Renal cortex interstitium (tissue), 11 donors: ENCODE measurements around the gene CYP3A5. TPM values are rescaled to one million over a fixed set of nuclear protein-coding genes. Genes with fewer than 3 reads are reported as not detected.
A peak's percentile ranks its signal among the peaks of the same experiment; 100 is the strongest.

Source experiments
- DNase-seq, 11 donors: peaks; one replicate each; pipeline ENCODE4 v3.0.0-alpha.2; 2013; ENCODE audit warnings: low read depth in 9 of 11, low spot score in 4 of 11; ENCODE audit errors: extremely low read depth in 1 of 11
- polyA plus RNA-seq, 3 donors: library from polyadenylated mRNA; unstranded; fragments of 120-200 nt; gene quantifications; one replicate each; pipeline ENCODE4 v1.2.1, GENCODE V29; 2013; ENCODE audit not compliant: insufficient read length in 3 of 3

Gene CYP3A5
- polyA plus RNA-seq, 3 donors = 1.6 to 2.5 (median 2.1) TPM

- DNase-seq = no peak
Observed at GRCh38 chr7:99622596-99622995, 57.2 kb downstream of the CYP3A5 start.

GRCh38 chr7:99621271-99621670 is 58.5 kb downstream of the CYP3A5 start:
- no peak for DNase-seq

- no peak for DNase-seq
Observed at GRCh38 chr7:99619571-99620130, 60.1 kb downstream of the CYP3A5 start.

- no peak for DNase-seq
Observed at GRCh38 chr7:99618726-99619125, 61.1 kb downstream of the CYP3A5 start.

- no peak for DNase-seq
Observed at GRCh38 chr7:99617192-99617781, 62.5 kb downstream of the CYP3A5 start.

GRCh38 chr7:99616359-99617191 is 63.2 kb downstream of the CYP3A5 start, which contains the start of gene ZSCAN25:
ZSCAN25 (plus strand) TSS chr7:99616946; CDS start chr7:99619607, 2,661 bp downstream.
- DNase-seq = peak; percentile 86 to 95 (median 91)

GRCh38 chr7:99615989-99616358 is 63.8 kb downstream of the CYP3A5 start:
- DNase-seq = no peak

GRCh38 chr7:99614495-99614894 is 65.3 kb downstream of the CYP3A5 start:
- no peak for DNase-seq

- DNase-seq = no peak
Observed at GRCh38 chr7:99607548-99607947, 72.2 kb downstream of the CYP3A5 start.

- no peak for DNase-seq
Observed at GRCh38 chr7:99606531-99606930, 73.3 kb downstream of the CYP3A5 start.

- no peak for DNase-seq
Observed at GRCh38 chr7:99605527-99605926, 74.3 kb downstream of the CYP3A5 start.

GRCh38 chr7:99601656-99602310 is 78.0 kb downstream of the CYP3A5 start:
- no peak for DNase-seq

GRCh38 chr7:99599836-99600235 is 80.0 kb downstream of the CYP3A5 start:
- DNase-seq = no peak

Other genes starting within 250 kb of the CYP3A5 start
- gene PTCD1, start 241.2 kb downstream of the CYP3A5 start, polyA plus RNA-seq = 1 to 10 TPM; 5.0 to 5.8 (median 5.6) TPM
- 10 to 100 TPM; 32.8 to 40.2 (median 37.6) TPM for gene CPSF4, start 241.1 kb downstream of the CYP3A5 start, polyA plus RNA-seq
- 100 to 1,000 TPM; 376 to 480 (median 463) TPM for gene ATP5MF, start 213.8 kb downstream of the CYP3A5 start, polyA plus RNA-seq
- gene ZNF789, start 207.1 kb downstream of the CYP3A5 start, polyA plus RNA-seq = 10 to 100 TPM; 23.5 to 64.6 (median 30.6) TPM
- gene ZNF394, start 179.7 kb downstream of the CYP3A5 start, polyA plus RNA-seq = 10 to 100 TPM; 13.8 to 20.3 (median 14.3) TPM
- 10 to 100 TPM; 15.3 to 18.3 (median 15.7) TPM for gene ZKSCAN5, start 175.3 kb downstream of the CYP3A5 start, polyA plus RNA-seq
- 10 to 100 TPM; 14.5 to 17.6 (median 15.7) TPM for gene FAM200A, start 127.9 kb downstream of the CYP3A5 start, polyA plus RNA-seq
- gene ZNF655, start 121.4 kb downstream of the CYP3A5 start, polyA plus RNA-seq = 100 to 1,000 TPM in 1 of 3 donors, 10 to 100 TPM in 2; 69.9 to 106 (median 82.0) TPM
- gene TMEM225B, start 81.7 kb downstream of the CYP3A5 start, polyA plus RNA-seq = 1 to 10 TPM; 1.5 to 2.7 (median 2.0) TPM
- gene ZSCAN25, start 63.0 kb downstream of the CYP3A5 start, polyA plus RNA-seq = 10 to 100 TPM; 18.5 to 21.0 (median 19.5) TPM
- gene CYP3A7, start 55.2 kb upstream of the CYP3A5 start, polyA plus RNA-seq = 1 to 10 TPM in 1 of 3 donors, under 1 TPM in 2; 0.30 to 1.4 (median 0.91) TPM
- under 1 TPM; 0.17 to 0.39 (median 0.27) TPM for gene CYP3A4, start 104.2 kb upstream of the CYP3A5 start, polyA plus RNA-seq
- gene CYP3A43, start 148.0 kb upstream of the CYP3A5 start, polyA plus RNA-seq = under 1 TPM; 0.39 to 0.53 (median 0.50) TPM
- gene OR2AE1, start 197.0 kb upstream of the CYP3A5 start, polyA plus RNA-seq = under 1 TPM in 1 of 3 donors, not detected in 2; 0.14 TPM
- 10 to 100 TPM; 32.4 to 37.9 (median 33.2) TPM for gene TRIM4, start 239.5 kb upstream of the CYP3A5 start, polyA plus RNA-seq
- 1 to 10 TPM in 1 of 3 donors, under 1 TPM in 2; 0.66 to 1.6 (median 0.97) TPM for gene GJC3, start 249.6 kb upstream of the CYP3A5 start, polyA plus RNA-seq